Dendritic cell treated with granulocyte-macrophage colony-stimulating factor and Interleukin-4, amounts not matched to agents 40 ng/mL and 50 ng/mL, for 4 days (primary cell): ENCODE measurements around the gene SLX4IP.

ENCODE experiments used
- H3K27ac Mint-ChIP-seq: one replicate; pipeline ENCODE4 v1.8.0; 2022; ENCODE audit warnings: mild to moderate bottlenecking, mixed read lengths
- H3K27me3 Mint-ChIP-seq: one replicate; pipeline ENCODE4 v1.8.0; 2022; ENCODE audit warnings: mild to moderate bottlenecking, mixed read lengths
- H3K36me3 Mint-ChIP-seq: one replicate; pipeline ENCODE4 v1.8.0; 2022; ENCODE audit warnings: low read depth, mixed read lengths
- H3K4me1 Mint-ChIP-seq: one replicate; pipeline ENCODE4 v1.8.0; 2022; ENCODE audit warnings: low read depth, mixed read lengths
- H3K4me3 Mint-ChIP-seq: one replicate; pipeline ENCODE4 v1.8.0; 2022; ENCODE audit warnings: mild to moderate bottlenecking, moderate library complexity, mixed read lengths
- H3K9me3 Mint-ChIP-seq: one replicate; pipeline ENCODE4 v1.8.0; 2022; ENCODE audit warnings: mixed read lengths
- intact Hi-C: fragments of 100-400 bp; cut with micrococcal nuclease; formaldehyde crosslinking; loops from one replicate; pipeline ENCODE4 v1.15.0; 2022

The SLX4IP gene

GRCh38 chr20:10565191-10565921, 130.3 kb downstream of the SLX4IP start:
- intact Hi-C loops = no loop called here
- Mint-ChIP-seq H3K4me3 (no peak overlapping the region), H3K27ac (no peak overlapping the region), H3K27me3 (no peaks in the 10 kb centered on the region), H3K36me3 (peaks cover 50% of the 10 kb centered on the region), H3K4me1 (peaks cover 32% of the 10 kb centered on the region), H3K9me3 (peaks cover 7% of the 10 kb centered on the region)

- no peaks in the 10 kb centered on the region for H3K27me3 Mint-ChIP-seq
- peaks cover 58% of the 10 kb centered on the region for H3K36me3 Mint-ChIP-seq
- intact Hi-C loops = no loop called here
- H3K9me3 Mint-ChIP-seq = peaks cover 7% of the 10 kb centered on the region
- no peak overlapping the region for H3K27ac Mint-ChIP-seq
- peaks cover 32% of the 10 kb centered on the region for H3K4me1 Mint-ChIP-seq
- H3K4me3 Mint-ChIP-seq = no peak overlapping the region
Observed at GRCh38 chr20:10565922-10566897, 131.1 kb downstream of the SLX4IP start.

GRCh38 chr20:10568032-10568431, 132.9 kb downstream of the SLX4IP start:
- Mint-ChIP-seq H3K27me3 (no peaks in the 10 kb centered on the region), H3K36me3 (peaks cover 44% of the 10 kb centered on the region), H3K4me1 (peaks cover 27% of the 10 kb centered on the region), H3K9me3 (no peaks in the 10 kb centered on the region), H3K4me3 (no peak overlapping the region), H3K27ac (no peak overlapping the region)
- intact Hi-C loops = no loop called here

GRCh38 chr20:10571313-10571815, 136.3 kb downstream of the SLX4IP start:
- Mint-ChIP-seq H3K4me1 (peaks cover 6% of the 10 kb centered on the region), H3K4me3 (no peak overlapping the region), H3K9me3 (no peaks in the 10 kb centered on the region), H3K36me3 (peaks cover 50% of the 10 kb centered on the region), H3K27me3 (no peaks in the 10 kb centered on the region), H3K27ac (no peak overlapping the region)
- intact Hi-C loops = no loop called here

- intact Hi-C loops = no loop called here
- H3K27me3 Mint-ChIP-seq = no peaks in the 10 kb centered on the region
- no peak overlapping the region for H3K4me3 Mint-ChIP-seq
- H3K27ac Mint-ChIP-seq = no peak overlapping the region
- H3K4me1 Mint-ChIP-seq = peaks cover 5% of the 10 kb centered on the region
- no peaks in the 10 kb centered on the region for H3K9me3 Mint-ChIP-seq
- peaks cover 37% of the 10 kb centered on the region for H3K36me3 Mint-ChIP-seq
Observed at GRCh38 chr20:10572853-10573252, 137.7 kb downstream of the SLX4IP start.

GRCh38 chr20:10573273-10573950, 138.3 kb downstream of the SLX4IP start:
- H3K4me3 Mint-ChIP-seq = no peak overlapping the region
- intact Hi-C loops = no loop called here
- peaks cover 37% of the 10 kb centered on the region for H3K36me3 Mint-ChIP-seq
- peaks cover 10% of the 10 kb centered on the region for H3K4me1 Mint-ChIP-seq
- no peaks in the 10 kb centered on the region for H3K27me3 Mint-ChIP-seq
- H3K27ac Mint-ChIP-seq = no peak overlapping the region
- H3K9me3 Mint-ChIP-seq = no peaks in the 10 kb centered on the region

GRCh38 chr20:10573951-10574339, 138.8 kb downstream of the SLX4IP start:
- intact Hi-C loops = no loop called here
- H3K27me3 Mint-ChIP-seq = no peaks in the 10 kb centered on the region
- no peak overlapping the region for H3K4me3 Mint-ChIP-seq
- H3K9me3 Mint-ChIP-seq = no peaks in the 10 kb centered on the region
- H3K36me3 Mint-ChIP-seq = peaks cover 37% of the 10 kb centered on the region
- peaks cover 15% of the 10 kb centered on the region for H3K4me1 Mint-ChIP-seq
- H3K27ac Mint-ChIP-seq = no peak overlapping the region

GRCh38 chr20:10576411-10577090, 141.4 kb downstream of the SLX4IP start:
- peaks cover 15% of the 10 kb centered on the region for H3K4me1 Mint-ChIP-seq
- no peak overlapping the region for H3K27ac Mint-ChIP-seq
- H3K36me3 Mint-ChIP-seq = peaks cover 20% of the 10 kb centered on the region
- no peaks in the 10 kb centered on the region for H3K9me3 Mint-ChIP-seq
- no peaks in the 10 kb centered on the region for H3K27me3 Mint-ChIP-seq
- intact Hi-C loops = no loop called here
- no peak overlapping the region for H3K4me3 Mint-ChIP-seq

GRCh38 chr20:10577648-10578047, 142.5 kb downstream of the SLX4IP start:
- intact Hi-C loops = no loop called here
- Mint-ChIP-seq H3K27me3 (no peaks in the 10 kb centered on the region), H3K27ac (no peak overlapping the region), H3K9me3 (no peaks in the 10 kb centered on the region), H3K4me3 (no peak overlapping the region), H3K4me1 (peaks cover 15% of the 10 kb centered on the region), H3K36me3 (peaks cover 23% of the 10 kb centered on the region)

- Mint-ChIP-seq H3K9me3 (no peaks in the 10 kb centered on the region), H3K4me3 (no peak overlapping the region), H3K36me3 (peaks cover 23% of the 10 kb centered on the region), H3K4me1 (peaks cover 10% of the 10 kb centered on the region), H3K27ac (no peak overlapping the region), H3K27me3 (no peaks in the 10 kb centered on the region)
- intact Hi-C loops = no loop called here
Observed at GRCh38 chr20:10578607-10579006, 143.5 kb downstream of the SLX4IP start.

- H3K36me3 Mint-ChIP-seq = peaks cover 13% of the 10 kb centered on the region
- H3K27ac Mint-ChIP-seq = no peak overlapping the region
- intact Hi-C loops = no loop called here
- H3K27me3 Mint-ChIP-seq = no peaks in the 10 kb centered on the region
- H3K4me3 Mint-ChIP-seq = no peak overlapping the region
- peaks cover 17% of the 10 kb centered on the region for H3K4me1 Mint-ChIP-seq
- no peaks in the 10 kb centered on the region for H3K9me3 Mint-ChIP-seq
Observed at GRCh38 chr20:10579942-10580341, 144.8 kb downstream of the SLX4IP start.

GRCh38 chr20:10580700-10581099, 145.6 kb downstream of the SLX4IP start:
- intact Hi-C loops = no loop called here

GRCh38 chr20:10581823-10582222, 146.7 kb downstream of the SLX4IP start:
- peaks cover 27% of the 10 kb centered on the region for H3K4me1 Mint-ChIP-seq
- intact Hi-C loops = no loop called here
- no peaks in the 10 kb centered on the region for H3K27me3 Mint-ChIP-seq
- H3K27ac Mint-ChIP-seq = no peak overlapping the region
- H3K4me3 Mint-ChIP-seq = no peak overlapping the region
- peaks cover 26% of the 10 kb centered on the region for H3K36me3 Mint-ChIP-seq
- H3K9me3 Mint-ChIP-seq = no peaks in the 10 kb centered on the region

More at GRCh38 chr20:10580700-10581099, 145.6 kb downstream of the SLX4IP start:
- H3K36me3 Mint-ChIP-seq = peaks cover 14% of the 10 kb centered on the region
- H3K27ac Mint-ChIP-seq = no peak overlapping the region
- H3K4me1 Mint-ChIP-seq = peaks cover 24% of the 10 kb centered on the region
- no peak overlapping the region for H3K4me3 Mint-ChIP-seq
- no peaks in the 10 kb centered on the region for H3K27me3 Mint-ChIP-seq
- H3K9me3 Mint-ChIP-seq = no peaks in the 10 kb centered on the region
